Measurements from ENCODE around the gene PPP1R10. TPM values are rescaled to one million over a fixed set of nuclear protein-coding genes. Genes with fewer than 3 reads are reported as not detected.
A peak's percentile ranks its signal among the peaks of the same experiment; 100 is the strongest.

Gene PPP1R10
- total and polyA plus RNA-seq, 2 of the 13 experiments (the other 11 are each of a cell fraction or from before 2014, with no cell fraction given) = 26.3 to 38.4 TPM

- no peak; the same call in 1 of the 2 replicates for TF ChIP-seq MYPOP (CRISPR knock-in tag; IDR thresholded peaks at IDR 0.05)
- TF ChIP-seq THAP7 (CRISPR knock-in tag; IDR thresholded peaks at IDR 0.05) = peak; percentile 96
- TF ChIP-seq PRDM10 (CRISPR knock-in tag; IDR thresholded peaks at IDR 0.05; ENCODE audit: low read depth) = peak; percentile 83; the same call in 1 of the 2 replicates
- TF ChIP-seq ZNF350 (CRISPR knock-in tag; IDR thresholded peaks at IDR 0.05; ENCODE audit: borderline replicate concordance, low read depth) = peak; percentile 89; the same call in 1 of the 2 replicates
- no peak for TF ChIP-seq ZNF503 (CRISPR knock-in tag; IDR thresholded peaks at IDR 0.05)
- peak in 1 of 2 experiments; percentile 69; a peak in 1 of 4 replicates for TF ChIP-seq REST (IDR thresholded peaks at IDR 0.05; ENCODE audit: borderline replicate concordance in 1 of 2, low read depth in 1 of 2, low read length in 2 of 2)
- peak; percentile 78; the same call in 1 of the 2 replicates for TF ChIP-seq POGK (CRISPR knock-in tag; conservative IDR thresholded peaks at IDR 0.05)
- TF ChIP-seq SNRNP70 (IDR thresholded peaks at IDR 0.05; ENCODE audit: low read depth, low read length) = no peak
- TF ChIP-seq RBAK (CRISPR knock-in tag; IDR thresholded peaks at IDR 0.05) = no peak
- TF ChIP-seq HNRNPUL1 (IDR thresholded peaks at IDR 0.05; ENCODE audit: low read depth, low read length) = no peak
- TF ChIP-seq YY1 (IDR thresholded peaks at IDR 0.05; ENCODE audit: insufficient read depth, insufficient replicate concordance, low read depth, low read length) = peak; percentile 94
- peak; percentile 82 for TF ChIP-seq ZNF225 (CRISPR knock-in tag; IDR thresholded peaks at IDR 0.05)
Measured at GRCh38 chr6:30556906-30557682, 59.9 kb downstream of the PPP1R10 start, which contains the start of gene PRR3 (continued).
